ENCODE results near the gene PKM.

DNA sequence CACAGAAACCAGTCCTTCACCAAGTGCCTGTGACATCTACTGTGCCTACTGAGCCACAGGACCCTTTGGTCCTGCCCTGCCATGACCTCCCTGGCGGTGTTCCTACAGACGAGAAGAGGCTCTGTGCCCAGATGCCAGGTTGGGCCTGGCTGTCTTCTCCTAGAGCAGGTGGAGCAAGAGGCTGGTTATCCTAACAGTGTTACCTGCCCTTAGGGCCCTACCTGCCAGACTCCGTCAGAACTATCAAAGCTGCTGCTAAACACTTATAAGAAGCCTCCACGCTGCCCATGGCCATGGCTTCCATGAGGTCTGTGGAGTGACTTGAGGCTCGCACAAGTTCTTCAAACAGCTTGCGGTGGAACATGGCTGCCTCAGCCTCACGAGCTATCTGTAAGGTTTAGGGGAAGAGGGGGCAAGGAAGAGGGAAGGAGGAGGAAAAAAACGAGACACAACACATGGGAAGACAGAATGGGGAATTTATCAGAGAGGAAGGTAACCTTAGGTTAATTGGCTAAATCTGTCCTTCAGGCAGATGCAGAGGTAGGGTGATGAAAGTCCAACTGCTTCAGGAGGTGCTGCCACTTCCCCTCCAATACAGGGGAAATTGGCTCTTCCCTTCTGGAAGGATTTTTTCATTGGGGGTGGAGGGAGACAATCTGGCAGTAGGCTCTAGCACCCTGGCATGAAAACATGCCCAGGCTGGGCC lies 28.0 kb downstream of the PKM start:
- TF ChIP-seq CTCF (IDR thresholded peaks at IDR 0.05; ENCODE audit: extremely low read depth in 1 of 2, insufficient read depth in 1 of 2, low read depth in 1 of 2, low read length in 2 of 2) (no peak), EZH2 (IDR thresholded peaks at IDR 0.05; ENCODE audit: borderline replicate concordance, low read depth, low read length, severe bottlenecking) (no peak), JUN (IDR thresholded peaks at IDR 0.05; ENCODE audit: borderline replicate concordance, insufficient read depth, insufficient read length, low read depth) (no peak)
